ENCODE results near the gene KRIT1. TPM values are rescaled to one million over a fixed set of nuclear protein-coding genes. Genes with fewer than 3 reads are reported as not detected.

Gene KRIT1
- total and polyA plus RNA-seq, 2 of the 13 experiments (the other 11 are each of a cell fraction or from before 2014, with no cell fraction given) = 29.4 to 37.7 TPM

DNA sequence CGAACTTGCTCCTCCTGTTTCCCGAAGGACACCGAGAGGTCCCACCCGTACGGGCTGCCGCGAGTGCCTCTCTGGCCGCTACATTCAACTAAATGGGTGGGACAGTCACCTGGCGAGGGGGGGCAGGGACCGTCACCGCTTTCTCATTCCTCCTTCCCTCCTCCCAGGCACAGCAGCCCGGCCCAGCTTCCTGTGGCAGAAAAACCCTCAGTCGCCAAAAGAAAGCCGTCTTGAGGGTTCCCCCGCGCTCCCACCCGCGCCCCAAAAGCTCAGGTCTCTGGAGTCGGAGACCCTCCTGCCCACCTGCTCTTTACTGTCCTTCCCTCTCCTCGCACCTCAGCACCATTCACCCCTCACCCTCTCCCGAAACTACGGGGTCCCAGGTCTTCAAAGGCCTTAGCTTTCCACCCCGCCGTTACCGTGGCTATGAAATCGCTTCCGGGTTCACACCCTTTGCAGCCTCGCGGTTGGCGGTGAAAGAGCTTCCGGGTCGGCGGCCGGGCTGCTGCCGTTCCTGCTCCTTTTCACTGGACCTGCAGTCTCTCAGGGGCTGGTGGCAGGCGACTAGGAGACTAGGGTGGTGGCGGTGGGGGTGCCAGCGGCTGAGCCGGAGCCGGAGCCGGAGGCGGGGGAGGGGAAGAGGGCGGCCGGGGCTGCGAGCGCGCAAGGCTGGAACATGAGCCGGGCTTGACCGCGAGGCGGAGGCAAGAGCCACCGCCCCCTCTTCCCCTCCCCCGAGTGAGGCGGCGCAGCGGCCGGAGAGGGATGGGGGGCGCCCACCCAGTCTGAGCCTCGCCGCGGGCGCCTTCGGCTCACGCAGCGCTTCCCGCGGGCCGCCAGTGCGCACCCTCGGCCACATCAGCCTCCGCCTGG is at the start of gene KRIT1, which contains the start of gene ANKIB1 (continued):
- TF ChIP-seq BORCS8-MEF2B (CRISPR knock-in tag; IDR thresholded peaks at IDR 0.05) (no peak), ZNF326 (CRISPR knock-in tag; IDR thresholded peaks at IDR 0.05; ENCODE audit: borderline replicate concordance) (no peak), BRD4 (CRISPR knock-in tag; IDR thresholded peaks at IDR 0.05) (no peak; the same call in 1 of the 2 replicates), EP300 (IDR thresholded peaks at IDR 0.05; ENCODE audit: low read depth in 2 of 2, low read length in 2 of 2) (no peak; a peak in 1 of 4 replicates), EP300 (CRISPR knock-in tag; IDR thresholded peaks at IDR 0.05; ENCODE audit: borderline replicate concordance) (no peak), ZNF7 (CRISPR knock-in tag; IDR thresholded peaks at IDR 0.05) (no peak), STAG1 (CRISPR knock-in tag; IDR thresholded peaks at IDR 0.05) (no peak), ZFP41 (CRISPR knock-in tag; IDR thresholded peaks at IDR 0.05; ENCODE audit: borderline replicate concordance) (no peak), ZNF20 (CRISPR knock-in tag; IDR thresholded peaks at IDR 0.05) (no peak), ZNF556 (CRISPR knock-in tag; IDR thresholded peaks at IDR 0.05; ENCODE audit: borderline replicate concordance) (no peak; the same call in 1 of the 2 replicates), ZMAT3 (CRISPR knock-in tag; conservative IDR thresholded peaks at IDR 0.05) (peak; percentile 25; the same call in 1 of the 2 replicates), SIN3A (IDR thresholded peaks at IDR 0.05; ENCODE audit: borderline replicate concordance, low read depth, low read length) (0 out of 2 replicates have a peak, but pooled peaks have one; percentile 70), ZSCAN20 (CRISPR knock-in tag; IDR thresholded peaks at IDR 0.05; ENCODE audit: borderline replicate concordance) (0 out of 2 replicates have a peak, but pooled peaks have one; percentile 13), PAWR (CRISPR knock-in tag; IDR thresholded peaks at IDR 0.05; ENCODE audit: borderline replicate concordance) (no peak), PHF5A (CRISPR knock-in tag; IDR thresholded peaks at IDR 0.05; ENCODE audit: low read depth, unreplicated experiment) (no peak), ZBTB7B (CRISPR knock-in tag; IDR thresholded peaks at IDR 0.05) (peak; percentile 80), JUND (CRISPR knock-in tag; IDR thresholded peaks at IDR 0.05) (0 out of 2 replicates have a peak, but pooled peaks have one; percentile 19)
- TF ChIP-seq, protein P1, sequence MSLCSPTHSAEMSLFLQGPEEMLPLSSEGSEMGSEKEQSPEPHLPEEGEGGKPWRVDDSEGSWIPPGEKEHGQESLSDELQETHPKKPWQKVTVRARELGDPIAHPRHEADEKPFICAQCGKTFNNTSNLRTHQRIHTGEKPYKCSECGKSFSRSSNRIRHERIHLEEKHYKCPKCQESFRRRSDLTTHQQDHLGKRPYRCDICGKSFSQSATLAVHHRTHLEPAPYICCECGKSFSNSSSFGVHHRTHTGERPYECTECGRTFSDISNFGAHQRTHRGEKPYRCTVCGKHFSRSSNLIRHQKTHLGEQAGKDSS (CRISPR knock-in tag; IDR thresholded peaks at IDR 0.05; ENCODE audit: borderline replicate concordance, low read depth) = no peak
- TF ChIP-seq, protein P2, sequence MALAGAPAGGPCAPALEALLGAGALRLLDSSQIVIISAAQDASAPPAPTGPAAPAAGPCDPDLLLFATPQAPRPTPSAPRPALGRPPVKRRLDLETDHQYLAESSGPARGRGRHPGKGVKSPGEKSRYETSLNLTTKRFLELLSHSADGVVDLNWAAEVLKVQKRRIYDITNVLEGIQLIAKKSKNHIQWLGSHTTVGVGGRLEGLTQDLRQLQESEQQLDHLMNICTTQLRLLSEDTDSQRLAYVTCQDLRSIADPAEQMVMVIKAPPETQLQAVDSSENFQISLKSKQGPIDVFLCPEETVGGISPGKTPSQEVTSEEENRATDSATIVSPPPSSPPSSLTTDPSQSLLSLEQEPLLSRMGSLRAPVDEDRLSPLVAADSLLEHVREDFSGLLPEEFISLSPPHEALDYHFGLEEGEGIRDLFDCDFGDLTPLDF (CRISPR knock-in tag; IDR thresholded peaks at IDR 0.05) = peak; percentile 68; the same call in 1 of the 2 replicates
- TF ChIP-seq, protein P3, sequence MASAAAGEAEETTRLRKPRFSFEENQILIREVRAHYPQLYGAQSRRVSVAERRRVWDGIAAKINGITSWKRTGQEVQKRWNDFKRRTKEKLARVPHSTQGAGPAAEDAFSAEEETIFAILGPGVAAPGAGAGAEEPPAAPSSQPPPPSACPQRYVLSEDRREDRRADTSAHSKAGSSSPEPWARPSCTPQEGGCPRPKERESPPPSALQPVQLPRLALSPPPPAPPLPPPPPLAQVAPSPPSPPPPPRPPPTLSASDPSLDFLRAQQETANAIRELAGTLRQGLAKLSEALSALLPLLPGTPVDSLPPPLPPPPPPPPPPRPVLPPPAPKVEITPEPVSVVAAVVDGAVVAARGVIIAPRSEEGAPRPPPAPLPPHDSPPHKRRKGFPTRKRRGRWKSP (CRISPR knock-in tag; IDR thresholded peaks at IDR 0.05) = 0 out of 2 replicates have a peak, but pooled peaks have one; percentile 45
- TF ChIP-seq, protein P4, sequence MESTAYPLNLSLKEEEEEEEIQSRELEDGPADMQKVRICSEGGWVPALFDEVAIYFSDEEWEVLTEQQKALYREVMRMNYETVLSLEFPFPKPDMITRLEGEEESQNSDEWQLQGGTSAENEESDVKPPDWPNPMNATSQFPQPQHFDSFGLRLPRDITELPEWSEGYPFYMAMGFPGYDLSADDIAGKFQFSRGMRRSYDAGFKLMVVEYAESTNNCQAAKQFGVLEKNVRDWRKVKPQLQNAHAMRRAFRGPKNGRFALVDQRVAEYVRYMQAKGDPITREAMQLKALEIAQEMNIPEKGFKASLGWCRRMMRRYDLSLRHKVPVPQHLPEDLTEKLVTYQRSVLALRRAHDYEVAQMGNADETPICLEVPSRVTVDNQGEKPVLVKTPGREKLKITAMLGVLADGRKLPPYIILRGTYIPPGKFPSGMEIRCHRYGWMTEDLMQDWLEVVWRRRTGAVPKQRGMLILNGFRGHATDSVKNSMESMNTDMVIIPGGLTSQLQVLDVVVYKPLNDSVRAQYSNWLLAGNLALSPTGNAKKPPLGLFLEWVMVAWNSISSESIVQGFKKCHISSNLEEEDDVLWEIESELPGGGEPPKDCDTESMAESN (CRISPR knock-in tag; conservative IDR thresholded peaks at IDR 0.05) = peak; percentile 77
- TF ChIP-seq, protein P5, sequence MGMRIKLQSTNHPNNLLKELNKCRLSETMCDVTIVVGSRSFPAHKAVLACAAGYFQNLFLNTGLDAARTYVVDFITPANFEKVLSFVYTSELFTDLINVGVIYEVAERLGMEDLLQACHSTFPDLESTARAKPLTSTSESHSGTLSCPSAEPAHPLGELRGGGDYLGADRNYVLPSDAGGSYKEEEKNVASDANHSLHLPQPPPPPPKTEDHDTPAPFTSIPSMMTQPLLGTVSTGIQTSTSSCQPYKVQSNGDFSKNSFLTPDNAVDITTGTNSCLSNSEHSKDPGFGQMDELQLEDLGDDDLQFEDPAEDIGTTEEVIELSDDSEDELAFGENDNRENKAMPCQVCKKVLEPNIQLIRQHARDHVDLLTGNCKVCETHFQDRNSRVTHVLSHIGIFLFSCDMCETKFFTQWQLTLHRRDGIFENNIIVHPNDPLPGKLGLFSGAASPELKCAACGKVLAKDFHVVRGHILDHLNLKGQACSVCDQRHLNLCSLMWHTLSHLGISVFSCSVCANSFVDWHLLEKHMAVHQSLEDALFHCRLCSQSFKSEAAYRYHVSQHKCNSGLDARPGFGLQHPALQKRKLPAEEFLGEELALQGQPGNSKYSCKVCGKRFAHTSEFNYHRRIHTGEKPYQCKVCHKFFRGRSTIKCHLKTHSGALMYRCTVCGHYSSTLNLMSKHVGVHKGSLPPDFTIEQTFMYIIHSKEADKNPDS (CRISPR knock-in tag; IDR thresholded peaks at IDR 0.05) = 0 out of 2 replicates have a peak, but pooled peaks have one; percentile 23
